ES-I3 (cell line): ENCODE data around the gene B3GLCT.

Source experiments
- H3K36me3 ChIP-seq: 2 replicates; pipeline ENCODE4 v1.6.1; 2013; ENCODE audit warnings: mild to moderate bottlenecking, low read length, control low read depth, moderate library complexity; ENCODE audit not compliant: insufficient read depth
- H3K4me1 ChIP-seq: 2 replicates; pipeline ENCODE4 v1.6.1; 2013; ENCODE audit warnings: mild to moderate bottlenecking, control low read depth, low read length; ENCODE audit not compliant: insufficient read depth
- H3K9ac ChIP-seq: 2 replicates; pipeline ENCODE4 v1.6.1; 2013; ENCODE audit warnings: low read depth, mild to moderate bottlenecking, low read length, moderate library complexity
- H3K9me3 ChIP-seq: 2 replicates; pipeline ENCODE4 v1.6.1; 2013; ENCODE audit warnings: mild to moderate bottlenecking, low read length, moderate library complexity; ENCODE audit not compliant: control insufficient read depth, insufficient read depth

Gene B3GLCT

GRCh38 chr13:31346891-31347290 lies 147.1 kb downstream of the B3GLCT start:
- Histone ChIP-seq H3K36me3 (no peaks in the 10 kb centered on the region), H3K9me3 (no peaks in the 10 kb centered on the region), H3K4me1 (no peaks in the 10 kb centered on the region), H3K9ac (no peak overlapping the region)

- no peak overlapping the region for H3K9ac ChIP-seq
- peaks cover 3% of the 10 kb centered on the region; the same call in 1 of the 2 replicates for H3K9me3 ChIP-seq
- H3K4me1 ChIP-seq = no peaks in the 10 kb centered on the region
- H3K36me3 ChIP-seq = no peaks in the 10 kb centered on the region
Measured at GRCh38 chr13:31349156-31349555, 149.4 kb downstream of the B3GLCT start.

- Histone ChIP-seq H3K36me3 (no peaks in the 10 kb centered on the region), H3K9ac (no peak overlapping the region), H3K4me1 (no peaks in the 10 kb centered on the region), H3K9me3 (peaks cover 8% of the 10 kb centered on the region)
Measured at GRCh38 chr13:31350560-31350959, 150.8 kb downstream of the B3GLCT start.

- Histone ChIP-seq H3K36me3 (no peaks in the 10 kb centered on the region), H3K9me3 (peaks cover 9% of the 10 kb centered on the region), H3K9ac (no peak overlapping the region), H3K4me1 (no peaks in the 10 kb centered on the region)
Measured at GRCh38 chr13:31351376-31351775, 151.6 kb downstream of the B3GLCT start.

- peaks cover 12% of the 10 kb centered on the region for H3K9me3 ChIP-seq
- H3K9ac ChIP-seq = no peak overlapping the region
- no peaks in the 10 kb centered on the region for H3K4me1 ChIP-seq
- no peaks in the 10 kb centered on the region for H3K36me3 ChIP-seq
Measured at GRCh38 chr13:31352467-31352866, 152.7 kb downstream of the B3GLCT start.

GRCh38 chr13:31355001-31355400 lies 155.2 kb downstream of the B3GLCT start:
- Histone ChIP-seq H3K36me3 (no peaks in the 10 kb centered on the region), H3K9me3 (peaks cover 15% of the 10 kb centered on the region), H3K4me1 (no peaks in the 10 kb centered on the region), H3K9ac (no peak overlapping the region)

- Histone ChIP-seq H3K4me1 (no peaks in the 10 kb centered on the region), H3K9me3 (peaks cover 15% of the 10 kb centered on the region), H3K36me3 (no peaks in the 10 kb centered on the region), H3K9ac (no peak overlapping the region)
Measured at GRCh38 chr13:31356991-31357390, 157.2 kb downstream of the B3GLCT start.

GRCh38 chr13:31357581-31357980 lies 157.8 kb downstream of the B3GLCT start:
- H3K9ac ChIP-seq = no peak overlapping the region
- H3K36me3 ChIP-seq = no peaks in the 10 kb centered on the region
- H3K4me1 ChIP-seq = no peaks in the 10 kb centered on the region
- H3K9me3 ChIP-seq = peaks cover 15% of the 10 kb centered on the region

- H3K4me1 ChIP-seq = no peaks in the 10 kb centered on the region
- H3K36me3 ChIP-seq = no peaks in the 10 kb centered on the region
- peaks cover 3% of the 10 kb centered on the region; the same call in 1 of the 2 replicates for H3K9me3 ChIP-seq
- H3K9ac ChIP-seq = no peak overlapping the region
Measured at GRCh38 chr13:31361673-31362072, 161.9 kb downstream of the B3GLCT start.

GRCh38 chr13:31365630-31366029 lies 165.9 kb downstream of the B3GLCT start:
- Histone ChIP-seq H3K9ac (no peak overlapping the region), H3K36me3 (no peaks in the 10 kb centered on the region), H3K4me1 (no peaks in the 10 kb centered on the region), H3K9me3 (no peaks in the 10 kb centered on the region)

GRCh38 chr13:31367410-31367809 lies 167.6 kb downstream of the B3GLCT start:
- H3K9me3 ChIP-seq = no peaks in the 10 kb centered on the region
- no peak overlapping the region for H3K9ac ChIP-seq
- H3K4me1 ChIP-seq = no peaks in the 10 kb centered on the region

GRCh38 chr13:31369213-31369612 lies 169.4 kb downstream of the B3GLCT start:
- Histone ChIP-seq H3K4me1 (no peaks in the 10 kb centered on the region), H3K9me3 (no peaks in the 10 kb centered on the region), H3K36me3 (no peaks in the 10 kb centered on the region), H3K9ac (no peak overlapping the region)

More at GRCh38 chr13:31367410-31367809, 167.6 kb downstream of the B3GLCT start:
- no peaks in the 10 kb centered on the region for H3K36me3 ChIP-seq

GRCh38 chr13:31372454-31372853 lies 172.7 kb downstream of the B3GLCT start:
- H3K9ac ChIP-seq = no peak overlapping the region
- no peaks in the 10 kb centered on the region for H3K4me1 ChIP-seq
- H3K9me3 ChIP-seq = no peaks in the 10 kb centered on the region
- H3K36me3 ChIP-seq = no peaks in the 10 kb centered on the region

GRCh38 chr13:31374682-31375081 lies 174.9 kb downstream of the B3GLCT start:
- H3K4me1 ChIP-seq = no peaks in the 10 kb centered on the region

GRCh38 chr13:31377946-31378345 lies 178.2 kb downstream of the B3GLCT start:
- H3K36me3 ChIP-seq = no peaks in the 10 kb centered on the region
- H3K9ac ChIP-seq = no peak overlapping the region
- no peaks in the 10 kb centered on the region for H3K4me1 ChIP-seq
- H3K9me3 ChIP-seq = no peaks in the 10 kb centered on the region

More at GRCh38 chr13:31374682-31375081, 174.9 kb downstream of the B3GLCT start:
- H3K9me3 ChIP-seq = no peaks in the 10 kb centered on the region
- H3K9ac ChIP-seq = no peak overlapping the region
- no peaks in the 10 kb centered on the region for H3K36me3 ChIP-seq

GRCh38 chr13:31380715-31381114 lies 180.9 kb downstream of the B3GLCT start:
- H3K9ac ChIP-seq = no peak overlapping the region
- H3K4me1 ChIP-seq = no peaks in the 10 kb centered on the region
- no peaks in the 10 kb centered on the region for H3K9me3 ChIP-seq
- H3K36me3 ChIP-seq = no peaks in the 10 kb centered on the region
